CD4-positive, alpha-beta T cell (primary cell): Measurements from ENCODE around the gene CEP170B. TPM values are rescaled to one million over a fixed set of nuclear protein-coding genes. Genes with fewer than 3 reads are reported as not detected.
"Not testable (repeated sequence)": the region's sequence is repeated elsewhere in the genome, so short reads cannot be mapped to it uniquely, and the experiment has no call there.

Source experiments
- ATAC-seq: fragments of 200-7000 bp; cut with Tn5 transposase; one replicate; pipeline ENCODE4 v1.10.0; 2022; ENCODE audit warnings: mild to moderate bottlenecking; ENCODE audit not compliant: poor library complexity
- CTCF ChIA-PET: fragments of 350-600 bp; sonication (Branson Sonifier 250); formaldehyde crosslinking; loops from one replicate; lab custom pipeline; 2021; ENCODE audit warnings: antibody characterized with exemption, inconsistent platforms; lab: Charles Lee
- POLR2A ChIA-PET: fragments of 350-600 bp; sonication (Branson Sonifier 250); formaldehyde crosslinking; loops from one replicate; lab custom pipeline; 2021; ENCODE audit warnings: antibody characterized with exemption, inconsistent platforms; lab: Charles Lee
- DNase-seq, 14 experiments: peaks; one replicate each; pipeline ENCODE4 v3.0.0-alpha.2; 2013 to 2020; ENCODE audit warnings: mixed read lengths in 2 of 14
- H3K27ac ChIP-seq, 2 donors: one replicate each; pipeline versions ENCODE4 v1.5.1 to v1.7.0; 2013; ENCODE audit warnings: low read length in 2 of 2, low read depth in 1 of 2, mild to moderate bottlenecking in 1 of 2
- H3K27me3 ChIP-seq, 2 experiments: 1 replicate in 1 of 2; 2 replicates in 1 of 2; pipeline versions ENCODE4 v1.6.1 to v1.7.0; 2013; ENCODE audit warnings: low read length in 2 of 2, control low read depth in 1 of 2, mild to moderate bottlenecking in 1 of 2, moderate library complexity in 1 of 2; ENCODE audit not compliant: insufficient read depth in 2 of 2, control insufficient read depth in 1 of 2
- H3K36me3 ChIP-seq: one replicate; pipeline ENCODE4 v1.6.1; 2013; ENCODE audit warnings: low read length, control low read depth; ENCODE audit not compliant: insufficient read depth
- H3K4me1 ChIP-seq: one replicate; pipeline ENCODE4 v1.6.1; 2013; ENCODE audit warnings: low read length, control low read depth; ENCODE audit not compliant: insufficient read depth
- H3K4me3 ChIP-seq: one replicate; pipeline ENCODE4 v1.5.1; 2013; ENCODE audit warnings: mild to moderate bottlenecking, low read length, moderate library complexity
- H3K9me3 ChIP-seq, 2 experiments: 1 replicate in 1 of 2; 2 replicates in 1 of 2; pipeline versions ENCODE4 v1.6.1 to v1.7.0; 2013; ENCODE audit warnings: low read length in 2 of 2, mild to moderate bottlenecking in 2 of 2, control low read depth in 1 of 2, moderate library complexity in 1 of 2; ENCODE audit not compliant: control insufficient read depth in 1 of 2, insufficient read depth in 1 of 2
- H3K27ac Mint-ChIP-seq: one replicate; pipeline ENCODE4 v1.8.0; 2020; ENCODE audit warnings: mixed read lengths
- H3K27me3 Mint-ChIP-seq: one replicate; pipeline ENCODE4 v1.8.0; 2021; ENCODE audit warnings: mixed read lengths
- H3K36me3 Mint-ChIP-seq: one replicate; pipeline ENCODE4 v1.8.0; 2021; ENCODE audit warnings: low read depth, mixed read lengths
- H3K4me1 Mint-ChIP-seq: one replicate; pipeline ENCODE4 v1.8.0; 2021; ENCODE audit warnings: low read depth, mixed read lengths
- H3K4me3 Mint-ChIP-seq: one replicate; pipeline ENCODE4 v1.8.0; 2020; ENCODE audit warnings: mild to moderate bottlenecking, mixed read lengths
- H3K9me3 Mint-ChIP-seq: one replicate; pipeline ENCODE4 v1.8.0; 2020; ENCODE audit warnings: mixed read lengths
- CTCF ChIP-seq: fragments of 200-600 bp; IDR thresholded peaks from one replicate; pipeline ENCODE4 v1.8.0; 2022; ENCODE audit warnings: antibody characterized with exemption, mild to moderate bottlenecking
- intact Hi-C, 2 experiments: fragments of 100-400 bp; cut with DNase I in 1 of 2; cut with micrococcal nuclease in 1 of 2; formaldehyde crosslinking; loops; one replicate each; pipeline versions ENCODE4 v1.15.1 to v1.9.0; 2023 to 2025; cut with DNase I, micrococcal nuclease
- total RNA-seq, 174 experiments: library from RNA in 2 of 174; stranded (reverse) in 2 of 174; gene quantifications; one replicate each; pipeline ENCODE4 v1.2.3 and lab custom pipeline; 2021 to 2026

The CEP170B gene
- total RNA-seq, 2 experiments from 2014 or later = 4.4 to 4.7 TPM

- no peak for ATAC-seq
- Mint-ChIP-seq H3K4me1 (no peaks in the 10 kb centered on the region), H3K4me3 (no peak overlapping the region), H3K9me3 (no peaks in the 10 kb centered on the region), H3K27ac (no peak overlapping the region), H3K27me3 (no peaks in the 10 kb centered on the region), H3K36me3 (no peaks in the 10 kb centered on the region)
- Histone ChIP-seq H3K36me3 (no peaks in the 10 kb centered on the region), H3K9me3 (no peaks in the 10 kb centered on the region), H3K27me3 (no peaks in the 10 kb centered on the region), H3K4me3 (no peak overlapping the region), H3K27ac (no peak overlapping the region), H3K4me1 (no peaks in the 10 kb centered on the region)
- CTCF ChIA-PET = no interaction called here
- intact Hi-C loops = no loop called here
- TF ChIP-seq CTCF = no peak
- POLR2A ChIA-PET = no interaction called here
- peak in 1 of 14 experiments; percentile 12 for DNase-seq
Observed at GRCh38 chr14:104882991-104883660, 18.1 kb downstream of the CEP170B start.

- Histone ChIP-seq H3K4me3 (no peak overlapping the region), H3K27me3 (no peaks in the 10 kb centered on the region), H3K36me3 (no peaks in the 10 kb centered on the region), H3K9me3 (no peaks in the 10 kb centered on the region), H3K4me1 (no peaks in the 10 kb centered on the region), H3K27ac (no peak overlapping the region)
- DNase-seq = peak in 2 of 14 experiments; percentile 5 to 12
- POLR2A ChIA-PET = no interaction called here
- H3K27ac Mint-ChIP-seq = no peak overlapping the region
- H3K36me3 Mint-ChIP-seq = no peaks in the 10 kb centered on the region
- no peak overlapping the region for H3K4me3 Mint-ChIP-seq
- intact Hi-C loops = no loop called here
- no peaks in the 10 kb centered on the region for H3K4me1 Mint-ChIP-seq
- no peaks in the 10 kb centered on the region for H3K27me3 Mint-ChIP-seq
- no peak for TF ChIP-seq CTCF
- H3K9me3 Mint-ChIP-seq = no peaks in the 10 kb centered on the region
- ATAC-seq = no peak
- CTCF ChIA-PET = no interaction called here
Observed at GRCh38 chr14:104883681-104884361, 18.8 kb downstream of the CEP170B start.

GRCh38 chr14:104884381-104884780 is 19.3 kb downstream of the CEP170B start:
- H3K4me3 ChIP-seq, H3K9me3 Mint-ChIP-seq, H3K4me1 ChIP-seq, H3K27me3 ChIP-seq, H3K27me3 Mint-ChIP-seq, ATAC-seq, intact Hi-C loops, POLR2A ChIA-PET, H3K4me1 Mint-ChIP-seq, H3K4me3 Mint-ChIP-seq, H3K27ac ChIP-seq, H3K9me3 ChIP-seq, CTCF ChIA-PET, H3K36me3 ChIP-seq, H3K27ac Mint-ChIP-seq, H3K36me3 Mint-ChIP-seq: not testable (repeated sequence)
- DNase-seq = peak in 1 of 14 experiments; percentile 10
